IMR-90 (cell line): Measurements from ENCODE around the gene SH3RF3. TPM values are rescaled to one million over a fixed set of nuclear protein-coding genes. Genes with fewer than 3 reads are reported as not detected.

Experiments
- ATAC-seq: fragments of 200-7000 bp; cut with Tn5 transposase; 2 replicates; pipeline ENCODE4 v1.9.1; 2020; ENCODE audit warnings: low read depth, mild to moderate bottlenecking, moderate library complexity
- BruUV-seq: library from RNA; stranded (reverse); fragments of 400-500 nt; replicated peaks from 2 replicates; lab custom pipeline; 2021; lab: Mats Ljungman, UMichigan
- CTCF ChIA-PET: fragments of 300-600 bp; formaldehyde crosslinking; extraction: SDS; loops from one replicate; lab custom pipeline; 2021; ENCODE audit warnings: antibody characterized with exemption; lab: Yijun Ruan, JAX
- POLR2A ChIA-PET: fragments of 300-600 bp; sonication (Branson Sonifier 250); formaldehyde crosslinking; loops from one replicate; lab custom pipeline; 2022; ENCODE audit warnings: antibody characterized with exemption; ENCODE audit not compliant: unreplicated experiment; lab: Charles Lee
- DNase-seq: peaks from one replicate; pipeline ENCODE4 v3.0.0; 2013
- H2AFZ ChIP-seq: replicated peaks from 2 replicates; pipeline ENCODE3; 2013; ENCODE audit warnings: low read length, mild to moderate bottlenecking; ENCODE audit not compliant: poor library complexity
- H2AK5ac ChIP-seq: 2 replicates; pipeline ENCODE4 v1.6.1; 2013; ENCODE audit warnings: low read depth, low read length, inconsistent platforms
- H2AK9ac ChIP-seq: replicated peaks from 2 replicates; pipeline ENCODE3; 2013; ENCODE audit warnings: mild to moderate bottlenecking, low read depth, low read length, moderate library complexity; ENCODE audit not compliant: poor library complexity
- H2BK120ac ChIP-seq: 2 replicates; pipeline ENCODE4 v1.6.1; 2013; ENCODE audit warnings: low read depth, low read length, inconsistent platforms
- H2BK15ac ChIP-seq: 3 replicates; pipeline ENCODE4 v1.6.1; 2013; ENCODE audit warnings: low read depth, low read length, inconsistent platforms
- H2BK20ac ChIP-seq: 2 replicates; pipeline ENCODE4 v1.6.1; 2013; ENCODE audit warnings: low read depth, mild to moderate bottlenecking, inconsistent platforms, low read length, moderate library complexity
- H2BK5ac ChIP-seq: 2 replicates; pipeline ENCODE4 v1.6.1; 2013; ENCODE audit warnings: mild to moderate bottlenecking, low read depth, low read length, inconsistent platforms; ENCODE audit not compliant: poor library complexity, severe bottlenecking
- H3K14ac ChIP-seq: replicated peaks from 2 replicates; pipeline ENCODE4 v1.6.1; 2013; ENCODE audit warnings: low read depth, low read length, inconsistent platforms
- H3K18ac ChIP-seq: 2 replicates; pipeline ENCODE4 v1.6.1; 2013; ENCODE audit warnings: low read depth, low read length, control low read depth
- H3K23ac ChIP-seq: 2 replicates; pipeline ENCODE4 v1.6.1; 2013; ENCODE audit warnings: low read depth, low read length, inconsistent platforms
- H3K27ac ChIP-seq: 2 replicates; pipeline ENCODE4 v1.5.1; 2013; ENCODE audit warnings: mild to moderate bottlenecking, control low read depth, low read length; ENCODE audit not compliant: insufficient read depth
- H3K27me3 ChIP-seq: 2 replicates; pipeline ENCODE4 v1.6.1; 2013; ENCODE audit warnings: low read length; ENCODE audit not compliant: control insufficient read depth, insufficient read depth
- H3K36me3 ChIP-seq: 2 replicates; pipeline ENCODE4 v1.6.1; 2013; ENCODE audit warnings: low read length, mixed read lengths; ENCODE audit not compliant: control insufficient read depth, insufficient read depth
- H3K4ac ChIP-seq: 2 replicates; pipeline ENCODE4 v1.6.1; 2013; ENCODE audit warnings: low read depth, low read length, inconsistent platforms
- H3K4me1 ChIP-seq: 2 replicates; pipeline ENCODE4 v1.6.1; 2013; ENCODE audit warnings: low read length, mixed read lengths; ENCODE audit not compliant: control insufficient read depth, insufficient read depth
- H3K4me2 ChIP-seq: 2 replicates; pipeline ENCODE4 v1.6.1; 2013; ENCODE audit warnings: low read depth, mild to moderate bottlenecking, control low read depth, low read length, moderate library complexity
- H3K4me3 ChIP-seq: 2 replicates; pipeline ENCODE4 v1.5.1; 2013; ENCODE audit warnings: low read depth, mild to moderate bottlenecking, control low read depth, low read length, moderate library complexity; ENCODE audit not compliant: insufficient read depth
- H3K56ac ChIP-seq: 2 replicates; pipeline ENCODE4 v1.6.1; 2013; ENCODE audit warnings: low read length, inconsistent platforms; ENCODE audit not compliant: insufficient read depth; ENCODE audit errors: extremely low read depth
- H3K79me1 ChIP-seq, 2 experiments: 2 replicates each; pipeline ENCODE4 v1.6.1; 2013; ENCODE audit warnings: low read length in 2 of 2, inconsistent platforms in 1 of 2, low read depth in 1 of 2
- H3K9ac ChIP-seq: 2 replicates; pipeline ENCODE4 v1.6.1; 2013; ENCODE audit warnings: low read depth, low read length, control low read depth
- H3K9me1 ChIP-seq: 2 replicates; pipeline ENCODE4 v1.6.1; 2013; ENCODE audit warnings: low read length, inconsistent platforms; ENCODE audit not compliant: insufficient read depth
- H3K9me3 ChIP-seq: 2 replicates; pipeline ENCODE4 v1.6.1; 2013; ENCODE audit warnings: low read length; ENCODE audit not compliant: control insufficient read depth, insufficient read depth
- H4K20me1 ChIP-seq: 2 replicates; pipeline ENCODE4 v1.6.1; 2013; ENCODE audit warnings: low read length, inconsistent platforms; ENCODE audit not compliant: insufficient read depth
- H4K5ac ChIP-seq: 2 replicates; pipeline ENCODE4 v1.6.1; 2013; ENCODE audit warnings: mild to moderate bottlenecking, low read depth, low read length, control low read depth
- H4K8ac ChIP-seq, 2 experiments: 2 replicates each; pipeline ENCODE4 v1.6.1; 2013; ENCODE audit warnings: low read depth in 2 of 2, low read length in 2 of 2, control low read depth in 1 of 2, inconsistent platforms in 1 of 2
- H4K91ac ChIP-seq: 2 replicates; pipeline ENCODE4 v1.6.1; 2013; ENCODE audit warnings: low read depth, low read length, inconsistent platforms; ENCODE audit not compliant: insufficient read depth
- BHLHE40 ChIP-seq: fragments of 150-350 bp; IDR thresholded peaks from 2 replicates; pipeline ENCODE4 v1.6.1; 2016; ENCODE audit warnings: mild to moderate bottlenecking, low read depth, low read length
- CHD1 ChIP-seq: IDR thresholded peaks from 2 replicates; pipeline ENCODE4 v1.6.1; 2012; ENCODE audit warnings: low read depth, low read length, improper control_type of control experiment
- MXI1 ChIP-seq: IDR thresholded peaks from 2 replicates; pipeline ENCODE4 v1.6.1; 2012; ENCODE audit warnings: low read depth, mild to moderate bottlenecking, low read length, moderate library complexity, borderline replicate concordance
- RAD21 ChIP-seq: IDR thresholded peaks from 2 replicates; pipeline ENCODE4 v1.6.1; 2012; ENCODE audit warnings: low read length, improper control_type of control experiment
- RCOR1 ChIP-seq: IDR thresholded peaks from 2 replicates; pipeline ENCODE4 v1.6.1; 2012; ENCODE audit warnings: mild to moderate bottlenecking, low read length, improper control_type of control experiment; ENCODE audit not compliant: insufficient replicate concordance
- SMC3 ChIP-seq: fragments of 150-350 bp; IDR thresholded peaks from 2 replicates; pipeline ENCODE4 v1.6.1; 2016; ENCODE audit warnings: low read depth, mild to moderate bottlenecking, antibody characterized with exemption, low read length, moderate library complexity
- WGBS, 2 experiments: methylation state at CpG; one replicate each; pipeline versions ENCODE4 v1.1.5 to v1.1.7; 2013; ENCODE audit warnings: missing lambda C conversion rate in 2 of 2; ENCODE audit not compliant: insufficient read length in 1 of 2; ENCODE audit errors: extremely low coverage in 2 of 2; 5-methylcytosine and 5-hydroxymethylcytosine counted together
- dilution Hi-C: fragments of 300-500 bp; cut with HindIII; formaldehyde crosslinking; loops from one replicate; pipeline ENCODE4 v1.14.3; 2018; ENCODE audit warnings: low sequenced_read_pairs; ENCODE audit not compliant: unreplicated experiment
- in situ Hi-C: fragments of 300-500 bp; cut with MboI; formaldehyde crosslinking; loops from 3 replicates; pipeline ENCODE4 v1.14.3; 2019; ENCODE audit warnings: low sequenced_read_pairs, inconsistent platforms, mixed read lengths
- intact Hi-C: fragments of 100-400 bp; cut with micrococcal nuclease; formaldehyde crosslinking; loops from 2 replicates; pipeline ENCODE4 v1.10.0; 2022
- polyA plus RNA-seq, 3 experiments: library from polyadenylated mRNA; depleted of rRNA; stranded (reverse); fragments of >200 nt; gene quantifications; 2 replicates each; pipeline ENCODE4 v1.2.3, GENCODE V29; 2012; ENCODE audit warnings: low replicate concordance in 1 of 3
- total RNA-seq: library from RNA; depleted of rRNA; stranded (reverse); fragments of >200 nt; gene quantifications from 2 replicates; pipeline ENCODE4 v1.2.3, GENCODE V29; 2012
- TF ChIP-seq, protein P1 (sequence below): conservative IDR thresholded peaks from 2 replicates; pipeline ENCODE4 v1.5.1; 2012; ENCODE audit warnings: mild to moderate bottlenecking, low read depth, low read length, improper control_type of control experiment

The SH3RF3 gene
- total and polyA plus RNA-seq, 2 of the 4 experiments (the other 2 are of a cell fraction): 3.4 to 5.3 TPM

DNA sequence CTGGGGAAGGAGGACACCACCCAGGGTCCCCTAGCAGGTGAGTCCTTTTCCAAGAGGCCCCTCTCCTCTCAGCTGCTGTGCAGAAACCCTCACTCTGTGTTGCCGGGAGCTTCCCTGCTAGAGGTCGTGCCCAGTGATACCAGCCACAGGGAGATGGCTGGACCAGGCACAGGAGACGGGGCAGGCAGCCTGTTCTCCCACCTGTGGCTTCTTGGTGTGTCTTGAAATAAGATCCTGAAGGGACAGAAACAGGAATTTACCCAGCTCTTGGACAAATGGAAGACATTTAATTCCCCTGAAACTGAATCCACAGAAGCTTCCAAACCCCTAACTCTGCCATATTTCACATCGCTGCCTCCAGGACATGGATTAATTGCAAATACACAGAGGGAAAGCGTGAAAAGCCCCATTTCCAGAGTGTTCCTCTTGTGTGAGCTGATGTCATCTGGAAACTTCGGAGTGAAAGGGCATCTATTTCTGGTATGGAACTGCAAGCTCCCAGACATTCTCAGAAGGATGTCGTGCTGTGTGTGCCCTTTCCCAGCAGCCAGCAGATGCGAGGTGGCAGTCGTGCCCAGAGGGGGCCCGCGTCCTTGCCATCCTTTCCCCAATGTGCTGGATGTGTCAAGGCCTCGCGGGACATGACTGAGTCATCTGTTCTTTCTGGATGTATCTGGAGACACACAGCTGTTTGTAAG is 307.0 kb downstream of the SH3RF3 start:
- Histone ChIP-seq H3K9ac (no peak overlapping the region), H3K4me3 (no peak overlapping the region), H3K18ac (no peak overlapping the region), H2AK9ac (no peak overlapping the region), H4K5ac (no peak overlapping the region), H3K27me3 (no peaks in the 10 kb centered on the region), H3K23ac (no peak overlapping the region), H2BK5ac (no peak overlapping the region), H3K4me2 (no peak overlapping the region), H3K36me3 (peaks cover 32% of the 10 kb centered on the region), H4K8ac (no peak overlapping the region), H3K9me3 (peaks cover 2% of the 10 kb centered on the region; the same call in 1 of the 2 replicates), H2BK120ac (no peak overlapping the region), H3K27ac (no peak overlapping the region), H4K91ac (no peak overlapping the region), H3K14ac (no peak overlapping the region), H3K9me1 (peaks cover 28% of the 10 kb centered on the region), H2BK15ac (no peak overlapping the region), H2AFZ (no peak overlapping the region), H3K56ac (no peak overlapping the region), H3K79me1 (peaks cover under 1 to 13% of the 10 kb centered on the region in 2 experiments; a peak in 2 of 4 replicates), H2BK20ac (no peak overlapping the region), H4K20me1 (peaks cover 16% of the 10 kb centered on the region), H3K4me1 (peaks cover 15% of the 10 kb centered on the region), H3K4ac (no peak overlapping the region), H2AK5ac (0 out of 2 replicates have a peak overlapping the region, but pooled peaks have one; percentile 53)
- CTCF ChIA-PET: interaction anchor here (0.6 kb wide), 1 partner anchor 133 kb away, joined by 3 read pairs; no protein-coding TSS in a partner anchor
- 92% methylated on average over 2 of the region's 13 CpGs; no CpG with 5 or more reads in 1 of the 2 experiments for WGBS, 2 experiments
- in situ Hi-C loops (no loop called here), dilution Hi-C loops (no loop called here), intact Hi-C loops (loop anchor here (5.0 kb wide), 1 partner anchor 114 kb away; no protein-coding TSS in a partner anchor)
- POLR2A ChIA-PET: no interaction called here
- TF ChIP-seq BHLHE40: no peak
- TF ChIP-seq RAD21: no peak
- no peak for TF ChIP-seq RCOR1
- no peak for TF ChIP-seq CHD1
- TF ChIP-seq, protein P1, sequence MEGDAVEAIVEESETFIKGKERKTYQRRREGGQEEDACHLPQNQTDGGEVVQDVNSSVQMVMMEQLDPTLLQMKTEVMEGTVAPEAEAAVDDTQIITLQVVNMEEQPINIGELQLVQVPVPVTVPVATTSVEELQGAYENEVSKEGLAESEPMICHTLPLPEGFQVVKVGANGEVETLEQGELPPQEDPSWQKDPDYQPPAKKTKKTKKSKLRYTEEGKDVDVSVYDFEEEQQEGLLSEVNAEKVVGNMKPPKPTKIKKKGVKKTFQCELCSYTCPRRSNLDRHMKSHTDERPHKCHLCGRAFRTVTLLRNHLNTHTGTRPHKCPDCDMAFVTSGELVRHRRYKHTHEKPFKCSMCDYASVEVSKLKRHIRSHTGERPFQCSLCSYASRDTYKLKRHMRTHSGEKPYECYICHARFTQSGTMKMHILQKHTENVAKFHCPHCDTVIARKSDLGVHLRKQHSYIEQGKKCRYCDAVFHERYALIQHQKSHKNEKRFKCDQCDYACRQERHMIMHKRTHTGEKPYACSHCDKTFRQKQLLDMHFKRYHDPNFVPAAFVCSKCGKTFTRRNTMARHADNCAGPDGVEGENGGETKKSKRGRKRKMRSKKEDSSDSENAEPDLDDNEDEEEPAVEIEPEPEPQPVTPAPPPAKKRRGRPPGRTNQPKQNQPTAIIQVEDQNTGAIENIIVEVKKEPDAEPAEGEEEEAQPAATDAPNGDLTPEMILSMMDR: no peak
- no peak for TF ChIP-seq SMC3
- TF ChIP-seq MXI1: no peak
- DNase-seq (peak; percentile 43), ATAC-seq (no peak)
- BruUV-seq: no TSS peak
